Peyer's patch (tissue), 4 donors: ENCODE results near the gene MEG3. TPM values are rescaled to one million over a fixed set of nuclear protein-coding genes. Genes with fewer than 3 reads are reported as not detected.

Experiments used
- DNase-seq, 3 donors: peaks; one replicate each; pipeline ENCODE4 v3.0.0-alpha.2; 2017 to 2019
- H3K27ac ChIP-seq, 4 donors: fragments of 200-600 bp; sonication (generic); one replicate each; pipeline ENCODE4 v1.5.1; 2016 to 2019
- H3K27me3 ChIP-seq, 2 donors: fragments of 200-600 bp; sonication (generic); one replicate each; pipeline ENCODE4 v1.5.1; 2019
- H3K36me3 ChIP-seq, 3 donors: fragments of 200-600 bp; sonication (generic); one replicate each; pipeline ENCODE4 v1.5.1; 2016 to 2019
- H3K4me1 ChIP-seq, 4 donors: fragments of 200-600 bp; sonication (generic); one replicate each; pipeline ENCODE4 v1.5.1; 2016 to 2019
- H3K4me3 ChIP-seq, 4 donors: fragments of 200-600 bp; sonication (generic); 1 replicate in 3 of 4; 2 replicates in 1 of 4; pipeline ENCODE4 v1.5.1; 2016 to 2019; ENCODE audit warnings: mild to moderate bottlenecking in 1 of 4
- H3K9me3 ChIP-seq, 4 donors: fragments of 200-600 bp; sonication (generic); one replicate each; pipeline ENCODE4 v1.5.1; 2016 to 2019; ENCODE audit warnings: mild to moderate bottlenecking in 1 of 4
- CTCF ChIP-seq, 6 experiments: fragments of 450-650 bp in 4 of 6; fragments of 200-600 bp in 2 of 6; sonication (generic) in 1 of 6; IDR thresholded peaks; one replicate each; pipeline ENCODE4 v1.5.1; 2017 to 2019; ENCODE audit warnings: antibody characterized with exemption in 6 of 6, mild to moderate bottlenecking in 3 of 6, moderate library complexity in 1 of 6
- POLR2A ChIP-seq, 2 donors: fragments of 450-650 bp; IDR thresholded peaks; one replicate each; pipeline ENCODE4 v1.5.1; 2017; ENCODE audit warnings: antibody characterized with exemption in 2 of 2, mild to moderate bottlenecking in 2 of 2, moderate library complexity in 2 of 2
- total RNA-seq, 4 donors: library from RNA; depleted of rRNA; stranded (reverse); fragments of >200 nt; gene quantifications; one replicate each; pipeline ENCODE4 v1.1.0, GENCODE V29; 2016

Gene MEG3
- total RNA-seq, 4 donors from 2014 or later: 5.8 to 135 (median 33.8) TPM

DNA sequence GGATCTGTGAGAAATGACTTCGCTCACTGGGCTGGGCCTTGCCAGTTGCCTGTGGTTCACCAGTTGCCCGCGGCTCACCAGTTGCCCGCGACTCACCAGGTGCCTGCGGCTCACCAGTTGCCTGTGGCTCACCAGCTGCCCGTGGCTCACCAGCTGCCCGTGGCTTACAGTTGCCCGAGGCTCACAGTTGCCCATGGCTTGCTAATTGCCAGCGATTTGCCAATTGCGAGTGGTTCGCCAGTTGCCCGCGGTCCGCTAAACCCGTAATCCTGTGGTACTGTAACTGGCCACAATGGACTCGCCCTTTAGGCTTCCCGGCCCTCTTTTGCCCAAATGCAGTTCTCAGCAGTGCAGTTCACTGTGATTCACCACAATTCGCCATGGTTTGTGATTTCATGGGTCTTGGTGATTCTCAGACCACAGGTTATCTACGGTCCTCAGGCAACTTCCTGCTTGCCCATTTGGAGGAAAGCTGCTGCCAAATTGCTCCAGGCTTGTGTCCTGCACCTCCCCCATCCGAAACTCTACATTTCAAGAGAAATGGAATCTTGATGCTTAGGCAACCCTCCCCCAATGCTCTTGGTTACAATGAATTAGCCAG is 15.0 kb upstream of the MEG3 start:
- DNase-seq: no peak
- Histone ChIP-seq H3K4me1 (no peaks in the 10 kb centered on the region), H3K4me3 (no peak overlapping the region), H3K36me3 (no peaks in the 10 kb centered on the region), H3K27me3 (no peaks in the 10 kb centered on the region), H3K27ac (no peak overlapping the region), H3K9me3 (peaks cover 0 to 6% (median 2%) of the 10 kb centered on the region in 4 donors)
- no peak for TF ChIP-seq POLR2A (IDR thresholded peaks at IDR 0.05)
- TF ChIP-seq CTCF (IDR thresholded peaks at IDR 0.05): no peak

- Histone ChIP-seq H3K9me3 (peaks cover 0 to 6% (median 2%) of the 10 kb centered on the region in 4 donors), H3K27me3 (no peaks in the 10 kb centered on the region), H3K4me1 (no peaks in the 10 kb centered on the region), H3K4me3 (no peak overlapping the region), H3K36me3 (no peaks in the 10 kb centered on the region), H3K27ac (no peak overlapping the region)
- no peak for DNase-seq
- TF ChIP-seq CTCF (IDR thresholded peaks at IDR 0.05): no peak
- TF ChIP-seq POLR2A (IDR thresholded peaks at IDR 0.05): no peak
Measured at GRCh38 chr14:100813291-100813690, 12.6 kb upstream of the MEG3 start.

GRCh38 chr14:100815478-100816285 is 10.2 kb upstream of the MEG3 start:
- no peaks in the 10 kb centered on the region for H3K27me3 ChIP-seq
- H3K4me1 ChIP-seq: no peaks in the 10 kb centered on the region
- H3K9me3 ChIP-seq: peaks cover 0 to 4% (median 0%) of the 10 kb centered on the region in 4 donors
- no peaks in the 10 kb centered on the region for H3K36me3 ChIP-seq
- TF ChIP-seq POLR2A (IDR thresholded peaks at IDR 0.05) (no peak), CTCF (IDR thresholded peaks at IDR 0.05) (no peak)
- no peak overlapping the region for H3K4me3 ChIP-seq
- H3K27ac ChIP-seq: no peak overlapping the region
- no peak for DNase-seq

- no peak overlapping the region for H3K4me3 ChIP-seq
- H3K9me3 ChIP-seq: no peaks in the 10 kb centered on the region
- TF ChIP-seq CTCF (IDR thresholded peaks at IDR 0.05) (no peak), POLR2A (IDR thresholded peaks at IDR 0.05) (no peak)
- DNase-seq: no peak
- H3K27ac ChIP-seq: no peak overlapping the region
- H3K36me3 ChIP-seq: no peaks in the 10 kb centered on the region
- H3K27me3 ChIP-seq: no peaks in the 10 kb centered on the region
- H3K4me1 ChIP-seq: no peaks in the 10 kb centered on the region
Measured at GRCh38 chr14:100816286-100816949, 9.5 kb upstream of the MEG3 start.

DNA sequence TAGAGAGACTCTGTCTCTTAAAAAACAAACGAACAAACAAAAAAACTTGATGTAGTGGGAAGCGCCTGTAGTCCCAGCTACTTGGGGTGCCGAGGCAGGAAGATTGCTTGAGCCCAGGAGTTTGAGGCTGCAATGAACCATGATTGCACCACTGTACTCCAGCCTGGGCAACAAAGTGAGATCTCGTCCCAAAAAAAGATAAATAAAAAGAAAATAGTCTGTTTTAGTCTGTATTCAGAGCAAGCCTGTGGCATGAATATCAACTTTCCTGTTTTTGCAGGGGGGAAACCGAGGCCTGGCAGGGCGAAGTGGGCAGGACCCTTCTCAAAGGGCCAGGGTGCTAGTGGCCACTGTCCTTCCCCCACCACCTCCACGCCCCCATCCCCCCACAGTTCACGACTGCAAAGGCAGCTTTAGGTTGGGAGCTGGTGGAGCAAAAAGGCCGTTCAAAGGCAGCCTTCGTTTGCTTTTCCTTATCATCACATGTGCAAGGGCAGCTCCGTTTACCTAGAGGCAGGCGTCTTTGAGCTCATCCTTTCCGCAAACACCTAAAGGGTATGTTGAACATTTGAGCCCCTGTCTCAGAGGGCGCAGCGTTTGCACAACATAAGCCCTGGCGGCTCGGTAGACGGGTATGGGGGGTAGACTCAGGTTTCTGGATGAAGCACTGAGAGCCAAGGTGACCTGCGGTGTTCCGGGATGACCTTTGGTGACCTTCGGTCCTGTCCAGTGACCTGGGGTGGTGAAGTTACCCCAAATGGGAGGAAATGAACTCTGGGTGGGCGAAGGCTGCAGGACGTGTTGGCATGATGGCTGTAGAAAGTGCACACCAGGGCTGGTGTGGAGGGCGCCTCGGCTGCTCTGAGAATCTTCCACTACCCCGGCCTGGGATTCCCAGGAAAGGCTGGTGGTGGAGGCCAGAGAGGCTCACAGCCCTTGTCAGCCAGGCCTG is 8.7 kb upstream of the MEG3 start:
- H3K4me3 ChIP-seq: no peak overlapping the region
- no peaks in the 10 kb centered on the region for H3K4me1 ChIP-seq
- no peak overlapping the region for H3K27ac ChIP-seq
- no peaks in the 10 kb centered on the region for H3K36me3 ChIP-seq
- H3K27me3 ChIP-seq: no peaks in the 10 kb centered on the region
- TF ChIP-seq POLR2A (IDR thresholded peaks at IDR 0.05) (no peak), CTCF (IDR thresholded peaks at IDR 0.05) (no peak)
- DNase-seq: no peak
- no peaks in the 10 kb centered on the region for H3K9me3 ChIP-seq
